Measurements from ENCODE around the gene SUMO3. TPM values are rescaled to one million over a fixed set of nuclear protein-coding genes. Genes with fewer than 3 reads are reported as not detected.

Gene SUMO3
- total and polyA plus RNA-seq, 2 of the 13 experiments (the other 11 are each of a cell fraction or from before 2014, with no cell fraction given): 51.4 to 92.4 TPM

- TF ChIP-seq NAIF1 (CRISPR knock-in tag; IDR thresholded peaks at IDR 0.05; ENCODE audit: borderline replicate concordance) (no peak), ZNF746 (CRISPR knock-in tag; IDR thresholded peaks at IDR 0.05) (peak; percentile 57; the same call in 1 of the 2 replicates), ZNF512 (CRISPR knock-in tag; IDR thresholded peaks at IDR 0.05) (no peak), SP140L (CRISPR knock-in tag; IDR thresholded peaks at IDR 0.05; ENCODE audit: borderline replicate concordance) (no peak), ZNF766 (CRISPR knock-in tag; IDR thresholded peaks at IDR 0.05; ENCODE audit: borderline replicate concordance) (peak; percentile 67; the same call in 1 of the 2 replicates), ARID4A (CRISPR knock-in tag; IDR thresholded peaks at IDR 0.05; ENCODE audit: borderline replicate concordance) (peak; percentile 76; the same call in 1 of the 2 replicates), NR2C2 (CRISPR knock-in tag; IDR thresholded peaks at IDR 0.05; ENCODE audit: borderline replicate concordance) (peak; percentile 83), ZNF720 (CRISPR knock-in tag; IDR thresholded peaks at IDR 0.05) (no peak), ZNF382 (CRISPR knock-in tag; IDR thresholded peaks at IDR 0.05; ENCODE audit: borderline replicate concordance) (no peak), ZNF574 (CRISPR knock-in tag; IDR thresholded peaks at IDR 0.05) (no peak), RORA (CRISPR knock-in tag; IDR thresholded peaks at IDR 0.05) (no peak), POGZ (CRISPR knock-in tag; IDR thresholded peaks at IDR 0.05) (no peak), ZNF264 (CRISPR knock-in tag; IDR thresholded peaks at IDR 0.05) (peak; percentile 53; the same call in 1 of the 2 replicates), KLF16 (CRISPR knock-in tag; IDR thresholded peaks at IDR 0.05) (peak in 1 of 2 experiments; percentile 56; a peak in 1 of 4 replicates), ZNF570 (CRISPR knock-in tag; IDR thresholded peaks at IDR 0.05; ENCODE audit: borderline replicate concordance) (no peak)
- TF ChIP-seq, protein P1, sequence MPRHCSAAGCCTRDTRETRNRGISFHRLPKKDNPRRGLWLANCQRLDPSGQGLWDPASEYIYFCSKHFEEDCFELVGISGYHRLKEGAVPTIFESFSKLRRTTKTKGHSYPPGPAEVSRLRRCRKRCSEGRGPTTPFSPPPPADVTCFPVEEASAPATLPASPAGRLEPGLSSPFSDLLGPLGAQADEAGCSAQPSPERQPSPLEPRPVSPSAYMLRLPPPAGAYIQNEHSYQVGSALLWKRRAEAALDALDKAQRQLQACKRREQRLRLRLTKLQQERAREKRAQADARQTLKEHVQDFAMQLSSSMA (CRISPR knock-in tag; IDR thresholded peaks at IDR 0.05): no peak
- TF ChIP-seq, protein P2, sequence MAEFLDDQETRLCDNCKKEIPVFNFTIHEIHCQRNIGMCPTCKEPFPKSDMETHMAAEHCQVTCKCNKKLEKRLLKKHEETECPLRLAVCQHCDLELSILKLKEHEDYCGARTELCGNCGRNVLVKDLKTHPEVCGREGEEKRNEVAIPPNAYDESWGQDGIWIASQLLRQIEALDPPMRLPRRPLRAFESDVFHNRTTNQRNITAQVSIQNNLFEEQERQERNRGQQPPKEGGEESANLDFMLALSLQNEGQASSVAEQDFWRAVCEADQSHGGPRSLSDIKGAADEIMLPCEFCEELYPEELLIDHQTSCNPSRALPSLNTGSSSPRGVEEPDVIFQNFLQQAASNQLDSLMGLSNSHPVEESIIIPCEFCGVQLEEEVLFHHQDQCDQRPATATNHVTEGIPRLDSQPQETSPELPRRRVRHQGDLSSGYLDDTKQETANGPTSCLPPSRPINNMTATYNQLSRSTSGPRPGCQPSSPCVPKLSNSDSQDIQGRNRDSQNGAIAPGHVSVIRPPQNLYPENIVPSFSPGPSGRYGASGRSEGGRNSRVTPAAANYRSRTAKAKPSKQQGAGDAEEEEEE (CRISPR knock-in tag; IDR thresholded peaks at IDR 0.05; ENCODE audit: borderline replicate concordance): no peak
These were observed 15.3 kb downstream of the SUMO3 start (continued) for GRCh38 chr21:44802396-44803153.
